Lower leg skin (tissue), 3 donors: Measurements from ENCODE around the gene STPG3.

ENCODE experiments used
- CTCF ChIP-seq, 3 donors: fragments of 450-650 bp; IDR thresholded peaks; one replicate each; pipeline ENCODE4 v1.5.1; 2016; ENCODE audit warnings: antibody characterized with exemption in 3 of 3, mild to moderate bottlenecking in 3 of 3, moderate library complexity in 2 of 3
- POLR2A ChIP-seq, 2 donors: fragments of 450-650 bp; IDR thresholded peaks; one replicate each; pipeline ENCODE4 v1.6.1; 2016 to 2017; ENCODE audit warnings: antibody characterized with exemption in 2 of 2, mild to moderate bottlenecking in 1 of 2, moderate library complexity in 1 of 2

GRCh38 chr9:137240318-137240840, 10.7 kb upstream of the STPG3 start:
- TF ChIP-seq POLR2A (IDR thresholded peaks at IDR 0.05) (no peak), CTCF (IDR thresholded peaks at IDR 0.05) (no peak)
